K562 (cell line): ENCODE results near the gene RNF26. TPM values are rescaled to one million over a fixed set of nuclear protein-coding genes. Genes with fewer than 3 reads are reported as not detected.

Experiments
- ATF7 ChIP-seq: fragments of 450-650 bp; IDR thresholded peaks from 2 replicates; pipeline ENCODE4 v1.7.1; 2014; ENCODE audit warnings: mild to moderate bottlenecking, moderate library complexity
- CREM ChIP-seq: IDR thresholded peaks from 2 replicates; pipeline ENCODE4 v1.6.1; 2014; ENCODE audit warnings: antibody characterized with exemption, low read depth
- GTF2F1 ChIP-seq: IDR thresholded peaks from 2 replicates; pipeline ENCODE4 v1.6.1; 2011; ENCODE audit warnings: low read depth, low read length, improper control_type of control experiment
- JUN ChIP-seq, 2 experiments: sonication (generic) in 1 of 2; formaldehyde crosslinking in 1 of 2; IDR thresholded peaks; 2 replicates each; pipeline versions ENCODE4 v1.6.1 to v1.8.0; 2012 to 2022; ENCODE audit warnings: borderline replicate concordance in 2 of 2, mild to moderate bottlenecking in 2 of 2, improper control_type of control experiment in 1 of 2, low read depth in 1 of 2, low read length in 1 of 2, missing genetic modification reagents in 1 of 2
- NRF1 ChIP-seq, 2 experiments: fragments of 450-650 bp; IDR thresholded peaks in 1 of 2; conservative IDR thresholded peaks in 1 of 2; 2 replicates each; pipeline ENCODE4 v1.6.1; 2014; ENCODE audit warnings: mild to moderate bottlenecking in 2 of 2
- PCBP1 ChIP-seq: fragments of 200-400 bp; formaldehyde crosslinking; IDR thresholded peaks from 2 replicates; pipeline ENCODE4 v1.6.1; 2018; ENCODE audit warnings: mild to moderate bottlenecking, low read depth, low read length; ENCODE audit not compliant: poor library complexity, severe bottlenecking
- PRDM10 ChIP-seq: fragments of 450-650 bp; IDR thresholded peaks from 2 replicates; pipeline ENCODE4 v1.6.1; 2018; ENCODE audit not compliant: partially characterized antibody
- RB1 ChIP-seq: fragments of 450-650 bp; IDR thresholded peaks from 2 replicates; pipeline ENCODE4 v1.6.1; 2017; ENCODE audit warnings: low read depth, mild to moderate bottlenecking
- TFAP4 ChIP-seq: sonication (generic); formaldehyde crosslinking; IDR thresholded peaks from 2 replicates; pipeline ENCODE4 v1.8.0; 2022; ENCODE audit warnings: missing genetic modification reagents, mild to moderate bottlenecking, moderate library complexity, borderline replicate concordance
- ZBTB7A ChIP-seq: IDR thresholded peaks from 2 replicates; pipeline ENCODE4 v1.6.1; 2011; ENCODE audit warnings: low read depth, mild to moderate bottlenecking, low read length, moderate library complexity, borderline replicate concordance; ENCODE audit not compliant: control insufficient read depth
- polyA plus RNA-seq, 8 experiments: library from polyadenylated mRNA; depleted of rRNA in 4 of 8; stranded (reverse) in 5 of 8; unstranded in 3 of 8; fragments of >200 nt; fragmentation: Nextera tagmentation in 2 of 8; fragmentation: Illumina TruSeq in 1 of 8; extraction: Ambion mirVana in 2 of 8; extraction: Trizol in 1 of 8; gene quantifications; 2 replicates each; pipeline versions ENCODE4 v1.2.1 to v1.2.3, GENCODE V29; 2011 to 2014; ENCODE audit warnings: inconsistent platforms in 1 of 8, missing spikeins in 1 of 8
- total RNA-seq, 7 experiments: library from RNA; depleted of rRNA in 6 of 7; stranded (reverse); fragments of >200 nt in 6 of 7; fragmentation: Illumina TruSeq in 2 of 7; extraction: Trizol in 2 of 7; gene quantifications; 2 replicates each; pipeline versions ENCODE4 v1.2.1 to v1.2.3, GENCODE V29; 2011 to 2021; ENCODE audit warnings: low replicate concordance in 1 of 7
- TF ChIP-seq, protein P1 (sequence below), 2 experiments: fragments of 450-650 bp in 1 of 2; IDR thresholded peaks; 2 replicates each; pipeline ENCODE4 v1.6.1; 2011 to 2017; ENCODE audit warnings: low read depth in 2 of 2, antibody characterized with exemption in 1 of 2, borderline replicate concordance in 1 of 2, low read length in 1 of 2, mild to moderate bottlenecking in 1 of 2, mixed read lengths in 1 of 2; ENCODE audit not compliant: control insufficient read depth in 1 of 2
- TF ChIP-seq, protein P2 (sequence below): fragments of 450-650 bp; formaldehyde crosslinking; IDR thresholded peaks from 2 replicates; pipeline ENCODE4 v1.4.0; 2020; ENCODE audit warnings: mild to moderate bottlenecking, moderate library complexity
- TF ChIP-seq, protein P3 (sequence below), 3 experiments: fragments of 200-800 bp in 1 of 3; sonication (Bioruptor generic) in 1 of 3; sonication (generic) in 1 of 3; formaldehyde crosslinking in 1 of 3; IDR thresholded peaks; 2 replicates each; pipeline versions ENCODE4 v1.6.1 to v1.8.0; 2016 to 2022; ENCODE audit warnings: mild to moderate bottlenecking in 2 of 3, missing compliant biosample characterization in 2 of 3, missing genetic modification characterization in 2 of 3, missing genetic modification reagents in 1 of 3

RNF26 gene
- total and polyA plus RNA-seq, 9 of the 15 experiments (the other 6 are each of a cell fraction or from before 2014, with no cell fraction given): 5.3 to 53.6 (median 12.7) TPM

GRCh38 chr11:119338318-119338890, 4.1 kb downstream of the RNF26 start (continued):
- TF ChIP-seq PRDM10 (peak; percentile 53), PCBP1 (no peak), NRF1 (conservative IDR thresholded peaks at IDR 0.05 in 1 of 2, IDR thresholded peaks at IDR 0.05 in 1 of 2) (0 out of 4 replicates have a peak, but pooled peaks of 1 of the 2 experiments have one; percentile 21), ATF7 (peak; percentile 23; the same call in 1 of the 2 replicates), CREM (peak; percentile 51; the same call in 1 of the 2 replicates), ZBTB7A (peak; percentile 24; the same call in 1 of the 2 replicates), JUN (IDR thresholded peaks at IDR 0.05; ENCODE audit: borderline replicate concordance, low read depth, low read length) (peak; percentile 23; the same call in 1 of the 2 replicates), JUN (CRISPR knock-in tag; IDR thresholded peaks at IDR 0.05; ENCODE audit: borderline replicate concordance) (no peak), TFAP4 (CRISPR knock-in tag) (peak; percentile 25; the same call in 1 of the 2 replicates), RB1 (peak; percentile 54; the same call in 1 of the 2 replicates), GTF2F1 (0 out of 2 replicates have a peak, but pooled peaks have one; percentile 45)
- TF ChIP-seq, protein P1, sequence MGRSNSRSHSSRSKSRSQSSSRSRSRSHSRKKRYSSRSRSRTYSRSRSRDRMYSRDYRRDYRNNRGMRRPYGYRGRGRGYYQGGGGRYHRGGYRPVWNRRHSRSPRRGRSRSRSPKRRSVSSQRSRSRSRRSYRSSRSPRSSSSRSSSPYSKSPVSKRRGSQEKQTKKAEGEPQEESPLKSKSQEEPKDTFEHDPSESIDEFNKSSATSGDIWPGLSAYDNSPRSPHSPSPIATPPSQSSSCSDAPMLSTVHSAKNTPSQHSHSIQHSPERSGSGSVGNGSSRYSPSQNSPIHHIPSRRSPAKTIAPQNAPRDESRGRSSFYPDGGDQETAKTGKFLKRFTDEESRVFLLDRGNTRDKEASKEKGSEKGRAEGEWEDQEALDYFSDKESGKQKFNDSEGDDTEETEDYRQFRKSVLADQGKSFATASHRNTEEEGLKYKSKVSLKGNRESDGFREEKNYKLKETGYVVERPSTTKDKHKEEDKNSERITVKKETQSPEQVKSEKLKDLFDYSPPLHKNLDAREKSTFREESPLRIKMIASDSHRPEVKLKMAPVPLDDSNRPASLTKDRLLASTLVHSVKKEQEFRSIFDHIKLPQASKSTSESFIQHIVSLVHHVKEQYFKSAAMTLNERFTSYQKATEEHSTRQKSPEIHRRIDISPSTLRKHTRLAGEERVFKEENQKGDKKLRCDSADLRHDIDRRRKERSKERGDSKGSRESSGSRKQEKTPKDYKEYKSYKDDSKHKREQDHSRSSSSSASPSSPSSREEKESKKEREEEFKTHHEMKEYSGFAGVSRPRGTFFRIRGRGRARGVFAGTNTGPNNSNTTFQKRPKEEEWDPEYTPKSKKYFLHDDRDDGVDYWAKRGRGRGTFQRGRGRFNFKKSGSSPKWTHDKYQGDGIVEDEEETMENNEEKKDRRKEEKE (IDR thresholded peaks at IDR 0.05; ENCODE audit: borderline replicate concordance in 1 of 2, control insufficient read depth in 1 of 2, low read depth in 2 of 2, low read length in 1 of 2): no peak
- TF ChIP-seq, protein P2, sequence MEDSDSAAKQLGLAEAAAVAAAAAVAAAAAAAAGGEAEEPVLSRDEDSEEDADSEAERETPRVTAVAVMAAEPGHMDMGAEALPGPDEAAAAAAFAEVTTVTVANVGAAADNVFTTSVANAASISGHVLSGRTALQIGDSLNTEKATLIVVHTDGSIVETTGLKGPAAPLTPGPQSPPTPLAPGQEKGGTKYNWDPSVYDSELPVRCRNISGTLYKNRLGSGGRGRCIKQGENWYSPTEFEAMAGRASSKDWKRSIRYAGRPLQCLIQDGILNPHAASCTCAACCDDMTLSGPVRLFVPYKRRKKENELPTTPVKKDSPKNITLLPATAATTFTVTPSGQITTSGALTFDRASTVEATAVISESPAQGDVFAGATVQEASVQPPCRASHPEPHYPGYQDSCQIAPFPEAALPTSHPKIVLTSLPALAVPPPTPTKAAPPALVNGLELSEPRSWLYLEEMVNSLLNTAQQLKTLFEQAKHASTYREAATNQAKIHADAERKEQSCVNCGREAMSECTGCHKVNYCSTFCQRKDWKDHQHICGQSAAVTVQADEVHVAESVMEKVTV (CRISPR knock-in tag): peak; percentile 46; the same call in 1 of the 2 replicates
- TF ChIP-seq, protein P3, sequence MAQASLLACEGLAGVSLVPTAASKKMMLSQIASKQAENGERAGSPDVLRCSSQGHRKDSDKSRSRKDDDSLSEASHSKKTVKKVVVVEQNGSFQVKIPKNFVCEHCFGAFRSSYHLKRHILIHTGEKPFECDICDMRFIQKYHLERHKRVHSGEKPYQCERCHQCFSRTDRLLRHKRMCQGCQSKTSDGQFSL (CRISPR knock-in tag; IDR thresholded peaks at IDR 0.05): no peak
- TF ChIP-seq, protein P3 (tag; IDR thresholded peaks at IDR 0.05): peak in 1 of 2 experiments; percentile 87; a peak in 2 of 4 replicates
